Loucy (cell line): ENCODE data around the gene LCN12.

ENCODE experiments used
- CTCF ChIP-seq: fragments of 200-600 bp; sonication (generic); conservative IDR thresholded peaks from 2 replicates; pipeline ENCODE4 v1.5.1; 2014; ENCODE audit warnings: mild to moderate bottlenecking, antibody characterized with exemption, low read length
- EZH2phosphoT487 ChIP-seq: fragments of 200-600 bp; IDR thresholded peaks from 2 replicates; pipeline ENCODE4 v1.6.1; 2018; ENCODE audit warnings: antibody characterized with exemption, mild to moderate bottlenecking, moderate library complexity, borderline replicate concordance

GRCh38 chr9:136964833-136965422 lies 12.9 kb downstream of the LCN12 start:
- TF ChIP-seq CTCF (no peak), EZH2phosphoT487 (no peak)
